MG63 (cell line): ENCODE results near the gene SNHG17. TPM values are rescaled to one million over a fixed set of nuclear protein-coding genes. Genes with fewer than 3 reads are reported as not detected.
"Not testable (repeated sequence)": the region's sequence is repeated elsewhere in the genome, so short reads cannot be mapped to it uniquely, and the experiment has no call there.

Source experiments
- DNase-seq: peaks from one replicate; pipeline ENCODE4 v3.0.0-alpha.2; 2020
- H3K27me3 ChIP-seq: fragments of 250-450 bp; sonication (Bioruptor Pico); 2 replicates; pipeline ENCODE4 v1.5.1; 2020; ENCODE audit warnings: mild to moderate bottlenecking, moderate library complexity
- H3K36me3 ChIP-seq: fragments of 250-450 bp; sonication (Bioruptor Pico); 2 replicates; pipeline ENCODE4 v1.5.1; 2020; ENCODE audit warnings: mild to moderate bottlenecking, moderate library complexity
- H3K4me3 ChIP-seq: fragments of 250-450 bp; sonication (Bioruptor Pico); 2 replicates; pipeline ENCODE4 v1.5.1; 2020; ENCODE audit warnings: mild to moderate bottlenecking, moderate library complexity
- H3K9me3 ChIP-seq: fragments of 250-450 bp; sonication (Bioruptor Pico); 2 replicates; pipeline ENCODE4 v1.5.1; 2020; ENCODE audit warnings: mild to moderate bottlenecking, moderate library complexity
- total RNA-seq: library from RNA; depleted of rRNA; stranded (reverse); fragments of >200 nt; shearing (Covaris generic); gene quantifications from 2 replicates; pipeline ENCODE4 v1.2.3, GENCODE V29; 2014; ENCODE audit warnings: low replicate concordance

Gene SNHG17
- total RNA-seq, 1 experiment from 2014 or later: 38.6 TPM

DNA sequence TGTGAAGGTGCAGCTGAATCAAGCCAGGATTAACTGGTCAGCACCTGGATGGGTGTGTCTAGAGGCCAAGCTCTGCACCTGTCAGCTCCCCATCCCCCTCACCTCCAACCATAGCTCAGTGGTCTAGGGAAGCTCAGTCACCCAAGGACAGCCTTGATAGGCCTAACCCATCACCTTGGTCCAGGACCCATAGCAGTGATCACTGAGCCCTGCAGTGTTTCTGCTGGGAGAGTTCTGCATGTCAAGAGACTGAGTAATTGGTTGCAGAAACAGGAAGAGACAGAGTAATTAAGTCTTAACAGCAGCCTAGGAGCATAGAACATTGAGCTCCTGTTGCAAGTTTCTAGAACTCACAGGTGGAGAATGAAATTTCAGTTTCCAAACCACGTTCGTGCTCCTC lies 18.8 kb upstream of the SNHG17 start:
- H3K27me3 ChIP-seq: no peaks in the 10 kb centered on the region
- DNase-seq: no peak
- H3K9me3 ChIP-seq: no peaks in the 10 kb centered on the region
- H3K4me3 ChIP-seq: no peak overlapping the region
- H3K36me3 ChIP-seq: peaks cover 22% of the 10 kb centered on the region

DNA sequence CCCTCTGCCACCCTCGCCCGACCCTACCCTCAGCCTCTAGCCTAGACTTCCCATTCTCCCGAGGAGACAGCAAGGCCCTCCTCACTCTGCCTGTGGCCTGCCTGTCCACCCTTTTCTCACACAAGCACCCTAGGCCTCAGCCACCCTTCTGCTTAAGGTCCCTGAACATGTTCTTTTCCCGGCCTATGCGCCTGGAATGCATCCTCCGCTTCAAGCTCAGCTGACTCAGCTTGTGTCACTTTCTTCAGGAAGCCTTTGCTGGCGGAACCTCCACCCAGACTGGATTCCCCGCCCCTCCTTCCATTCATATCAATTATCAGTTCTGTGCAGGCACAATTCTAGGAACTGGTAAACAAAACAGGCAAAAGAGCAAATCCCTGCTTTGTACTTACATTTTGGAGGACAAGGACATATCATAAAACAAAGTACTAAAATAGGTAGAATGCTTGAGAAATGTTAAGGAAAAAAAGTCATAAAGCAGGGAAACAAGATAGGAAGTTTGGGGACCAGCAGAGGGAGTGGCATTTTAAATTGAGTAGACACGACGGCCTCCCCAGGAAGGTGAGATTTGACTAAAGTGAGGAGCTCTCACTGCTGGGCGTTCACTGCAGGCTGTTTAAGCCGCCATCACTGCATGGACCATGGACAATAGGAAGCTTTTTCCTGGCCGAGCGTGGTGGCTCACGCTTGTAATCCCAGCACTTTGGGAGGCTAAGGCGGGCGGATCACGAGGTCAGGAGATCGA lies 17.9 kb upstream of the SNHG17 start:
- Histone ChIP-seq H3K27me3 (no peaks in the 10 kb centered on the region), H3K4me3 (no peak overlapping the region), H3K9me3 (no peaks in the 10 kb centered on the region), H3K36me3 (peaks cover 29% of the 10 kb centered on the region)
- no peak for DNase-seq

DNA sequence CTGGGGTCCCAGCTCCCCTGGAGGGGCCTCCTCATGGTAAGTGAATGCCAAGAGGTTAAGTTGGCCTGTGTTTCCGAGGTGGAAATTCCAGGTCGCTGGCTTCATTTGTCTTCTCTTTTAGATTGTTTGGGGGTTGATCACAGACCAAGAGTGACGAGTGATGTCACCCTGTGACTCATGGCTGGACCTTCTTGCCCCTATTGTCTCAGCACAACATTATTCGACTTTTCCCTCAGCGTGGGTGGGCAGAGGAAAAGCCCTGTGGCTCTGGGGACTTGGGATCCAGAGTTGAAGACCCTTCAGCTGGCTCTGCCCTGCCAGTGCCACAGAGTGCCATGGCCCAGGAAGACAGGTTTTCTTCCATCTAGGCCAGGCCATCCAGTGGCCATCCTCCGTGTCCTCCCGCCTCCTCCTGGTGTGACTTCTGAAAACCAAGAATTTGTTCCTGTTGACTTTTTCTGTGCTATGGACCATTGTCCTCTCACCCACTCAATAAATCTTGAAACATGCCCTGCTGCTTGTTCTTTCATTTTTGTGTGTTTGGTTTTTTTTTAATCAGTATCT lies 15.4 kb upstream of the SNHG17 start:
- H3K27me3 ChIP-seq: no peaks in the 10 kb centered on the region
- no peaks in the 10 kb centered on the region for H3K9me3 ChIP-seq
- no peak for DNase-seq
- H3K4me3 ChIP-seq: no peak overlapping the region
- H3K36me3 ChIP-seq: peaks cover 32% of the 10 kb centered on the region

DNA sequence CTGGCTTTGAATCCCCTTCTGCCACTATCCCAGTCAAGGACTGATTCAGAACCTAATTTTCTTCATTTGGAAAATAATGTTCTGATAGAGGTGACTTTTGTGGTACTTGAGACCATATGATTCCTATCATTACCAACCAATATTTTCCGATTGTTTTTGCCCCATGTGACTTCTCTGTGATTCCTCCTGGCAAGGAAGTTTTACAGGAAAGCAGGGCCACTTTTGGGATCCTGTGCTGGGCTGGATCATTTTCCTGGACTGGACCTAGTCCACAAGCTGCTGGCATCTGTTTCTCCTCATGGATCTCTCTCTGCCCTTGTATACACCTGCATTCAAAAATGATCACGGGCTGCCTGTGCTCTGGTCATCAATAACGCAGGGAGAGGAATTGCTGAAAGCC lies 13.9 kb upstream of the SNHG17 start:
- no peaks in the 10 kb centered on the region for H3K27me3 ChIP-seq

DNA sequence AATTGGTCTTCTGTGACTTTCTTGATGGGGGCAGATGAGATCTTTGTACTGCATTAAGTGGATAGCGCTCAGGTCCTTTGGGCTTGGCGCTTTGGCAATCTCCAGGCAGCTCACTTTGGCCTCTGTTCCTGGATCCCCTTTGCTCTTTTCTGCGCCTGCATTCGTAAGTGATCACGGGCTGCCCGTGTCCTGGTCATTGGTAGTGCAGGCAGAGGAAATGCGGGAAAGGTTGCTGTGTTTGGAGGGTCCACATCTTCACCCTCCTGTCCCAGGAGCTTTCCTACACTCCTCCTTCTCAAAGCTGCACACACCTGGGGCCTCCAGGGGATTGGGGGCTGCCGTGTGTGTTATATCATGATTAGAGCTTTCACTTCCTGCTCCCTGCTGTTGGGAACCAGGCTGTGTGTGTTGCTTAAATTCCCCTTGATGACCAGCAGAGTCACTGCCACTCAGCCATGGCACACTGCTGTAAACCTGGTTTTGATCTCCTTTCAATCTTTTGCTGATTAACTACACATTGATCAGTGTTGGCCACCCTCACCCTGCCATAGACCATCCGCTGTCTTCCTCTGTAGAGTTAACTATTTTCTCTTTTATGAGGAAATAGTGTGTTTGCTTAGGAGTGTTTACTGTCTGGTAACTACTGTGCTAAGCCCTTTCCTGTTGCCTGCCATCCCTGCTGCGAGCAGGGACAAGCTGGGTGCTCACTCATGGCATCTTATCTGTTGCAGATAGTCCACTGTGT lies 13.0 kb upstream of the SNHG17 start:
- no peak overlapping the region; the same call in 1 of the 2 replicates for H3K4me3 ChIP-seq
- no peaks in the 10 kb centered on the region for H3K27me3 ChIP-seq
- peaks cover 32% of the 10 kb centered on the region for H3K36me3 ChIP-seq
- DNase-seq: no peak
- no peaks in the 10 kb centered on the region for H3K9me3 ChIP-seq

More for the DNA sequence above, 13.9 kb upstream of the SNHG17 start:
- no peak for DNase-seq
- H3K9me3 ChIP-seq: no peaks in the 10 kb centered on the region
- H3K36me3 ChIP-seq: peaks cover 32% of the 10 kb centered on the region
- H3K4me3 ChIP-seq: no peak overlapping the region

DNA sequence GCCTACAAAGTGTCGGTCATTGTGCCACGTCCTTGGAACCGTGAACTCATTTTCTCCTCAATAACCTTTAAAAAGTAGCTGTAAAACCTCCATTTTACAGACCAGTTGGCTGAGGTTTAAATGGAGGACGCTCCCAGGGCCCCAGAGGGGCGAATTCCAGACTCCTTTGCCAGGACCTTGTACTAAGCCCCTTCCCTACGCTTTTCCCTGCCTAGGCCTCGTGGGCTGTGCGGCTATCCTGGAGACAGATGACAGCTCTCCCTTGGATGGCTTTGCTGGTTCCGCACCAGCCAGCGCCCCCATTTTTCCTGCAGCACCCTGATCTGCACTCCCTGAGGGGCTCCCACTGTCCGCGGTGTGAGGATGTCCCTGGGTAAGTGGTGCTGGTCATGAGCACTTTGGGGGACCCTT lies 12.1 kb upstream of the SNHG17 start:
- DNase-seq: no peak
- H3K36me3 ChIP-seq: peaks cover 32% of the 10 kb centered on the region
- no peaks in the 10 kb centered on the region for H3K27me3 ChIP-seq
- H3K4me3 ChIP-seq: peak overlapping the region; percentile 96
- H3K9me3 ChIP-seq: no peaks in the 10 kb centered on the region

DNA sequence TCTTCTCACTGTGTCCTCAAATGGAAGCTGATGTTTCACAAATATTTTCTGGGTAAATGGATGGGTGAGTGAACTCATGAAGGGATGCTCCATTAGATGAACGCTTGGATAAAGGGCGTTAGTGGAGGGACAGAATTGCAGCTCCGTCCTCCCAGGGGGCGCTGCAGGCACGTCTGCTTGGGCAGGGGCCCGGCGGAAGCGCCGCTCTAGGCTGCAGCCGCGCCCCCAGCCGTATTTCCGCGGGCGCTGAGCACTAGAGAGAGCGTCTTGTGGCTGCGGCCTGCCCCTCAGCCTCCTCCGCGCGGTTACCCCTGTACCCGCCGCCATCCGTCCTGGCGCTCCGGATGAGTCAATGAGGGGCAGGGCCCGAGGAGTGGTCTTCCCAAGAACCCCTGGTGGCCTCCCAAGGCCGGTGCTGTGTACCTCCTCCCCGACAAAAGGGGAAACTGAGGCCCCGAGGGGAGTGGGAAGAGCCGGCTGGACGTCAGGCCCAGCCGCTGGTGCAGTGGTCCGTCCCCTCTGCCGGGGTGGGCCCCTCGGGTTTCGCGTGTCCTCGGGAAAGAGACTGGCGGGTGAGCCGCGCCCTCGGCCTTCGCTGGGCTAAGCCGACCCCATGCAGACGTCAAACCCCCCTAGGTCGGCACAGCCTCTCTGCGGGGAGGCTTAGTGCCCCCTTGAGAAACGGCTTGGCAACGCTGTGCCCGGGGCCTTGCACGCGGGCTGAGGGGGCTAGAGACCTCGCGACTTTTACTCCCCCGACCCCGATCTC lies 11.5 kb upstream of the SNHG17 start:
- H3K4me3 ChIP-seq: peak overlapping the region; percentile 96
- peak; percentile 94 for DNase-seq
- peaks cover 32% of the 10 kb centered on the region for H3K36me3 ChIP-seq
- no peaks in the 10 kb centered on the region for H3K27me3 ChIP-seq
- H3K9me3 ChIP-seq: no peaks in the 10 kb centered on the region

DNA sequence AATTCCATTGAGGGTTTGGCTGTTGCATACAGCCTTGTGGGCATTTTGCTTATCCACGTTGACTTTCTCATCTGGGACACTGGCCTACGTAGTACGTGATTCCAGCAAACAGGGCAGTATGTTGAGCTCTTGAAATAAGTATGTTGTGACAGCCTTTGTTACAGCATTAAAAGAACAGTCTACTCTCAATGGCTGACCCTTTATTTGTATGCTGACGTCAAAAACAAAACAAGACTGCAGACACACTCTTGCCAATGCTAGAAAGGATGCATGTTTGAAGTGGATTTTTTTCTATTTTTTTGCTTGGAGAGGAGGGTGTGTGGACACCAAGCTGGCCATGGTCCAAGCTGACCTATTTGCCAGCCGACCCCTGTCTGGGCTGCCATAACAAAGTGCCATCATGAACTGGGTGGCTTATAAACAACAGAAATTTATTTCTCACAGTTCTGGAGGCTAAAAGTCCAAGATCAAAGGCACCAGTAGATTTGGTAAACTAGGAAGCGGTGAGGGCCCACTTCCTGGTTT lies 10.8 kb upstream of the SNHG17 start:
- H3K4me3 ChIP-seq: peak overlapping the region; percentile 96
- H3K27me3 ChIP-seq: no peaks in the 10 kb centered on the region
- H3K9me3 ChIP-seq: no peaks in the 10 kb centered on the region
- no peak for DNase-seq
- peaks cover 29% of the 10 kb centered on the region for H3K36me3 ChIP-seq

DNA sequence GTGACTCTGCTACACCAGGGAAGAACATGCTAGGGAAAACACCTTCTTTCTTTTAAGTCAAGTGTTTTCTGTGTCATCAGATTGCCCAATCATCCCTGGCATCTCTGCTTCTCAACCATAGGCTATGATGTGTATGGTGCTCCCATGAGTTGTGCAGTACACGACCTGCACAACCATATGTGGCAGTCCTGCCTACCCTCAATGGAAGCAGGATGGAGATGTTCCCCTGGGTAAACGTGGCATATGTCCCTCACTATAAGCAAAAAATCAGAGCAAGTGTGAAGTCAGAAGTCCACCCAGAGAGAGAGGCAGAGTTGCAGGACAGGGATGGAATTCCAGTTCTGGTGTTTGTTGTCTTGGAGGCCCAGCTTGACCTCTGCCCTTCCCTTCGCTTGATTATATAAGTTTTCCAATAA lies 10.3 kb upstream of the SNHG17 start:
- no peak for DNase-seq
- Histone ChIP-seq H3K36me3 (peaks cover 25% of the 10 kb centered on the region), H3K27me3 (no peaks in the 10 kb centered on the region), H3K4me3 (no peak overlapping the region), H3K9me3 (no peaks in the 10 kb centered on the region)

DNA sequence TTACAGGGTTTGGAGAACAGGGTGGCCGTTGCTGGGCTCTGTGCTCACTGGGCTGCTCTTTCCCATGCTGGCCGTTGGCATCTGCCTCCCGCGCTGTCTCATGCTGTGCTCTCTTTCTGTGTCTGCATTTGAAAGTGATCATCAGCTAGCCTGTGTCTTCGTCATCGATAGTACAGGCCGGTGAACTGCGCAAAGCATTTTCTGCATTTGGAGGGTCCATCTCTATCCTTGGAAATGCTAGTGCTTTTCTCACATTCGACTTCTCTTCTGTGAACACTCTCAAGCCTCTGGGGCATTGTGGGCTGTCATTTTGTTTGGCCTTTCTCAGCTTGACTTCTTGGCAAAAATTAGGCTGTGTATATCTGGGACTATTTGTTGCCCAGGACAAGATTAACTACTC lies 6.8 kb upstream of the SNHG17 start:
- H3K4me3 ChIP-seq: no peak overlapping the region
- DNase-seq: no peak
- H3K27me3 ChIP-seq: no peaks in the 10 kb centered on the region
- no peaks in the 10 kb centered on the region for H3K9me3 ChIP-seq
- H3K36me3 ChIP-seq: no peaks in the 10 kb centered on the region; the same call in 1 of the 2 replicates

DNA sequence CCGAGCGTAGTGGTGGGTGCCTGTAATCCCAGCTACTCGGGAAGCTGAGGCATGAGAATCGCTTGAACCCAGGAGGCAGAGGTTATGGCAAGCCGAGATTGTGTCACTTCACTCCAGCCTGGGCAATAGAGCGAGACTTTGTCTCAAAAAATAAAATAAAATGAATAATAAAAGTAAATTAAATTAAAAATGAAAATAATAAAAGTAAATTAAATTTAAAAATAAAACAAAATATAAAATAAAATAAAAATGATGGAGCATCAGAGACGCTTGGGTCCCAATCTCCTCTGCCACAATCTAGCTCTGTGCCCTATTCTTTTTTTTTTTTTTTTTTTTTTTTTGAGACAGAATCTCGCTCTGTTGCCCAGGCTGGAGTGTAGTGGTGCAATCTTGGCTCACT lies 6.0 kb upstream of the SNHG17 start:
- H3K9me3 ChIP-seq, H3K36me3 ChIP-seq, H3K27me3 ChIP-seq, H3K4me3 ChIP-seq, DNase-seq: not testable (repeated sequence)

DNA sequence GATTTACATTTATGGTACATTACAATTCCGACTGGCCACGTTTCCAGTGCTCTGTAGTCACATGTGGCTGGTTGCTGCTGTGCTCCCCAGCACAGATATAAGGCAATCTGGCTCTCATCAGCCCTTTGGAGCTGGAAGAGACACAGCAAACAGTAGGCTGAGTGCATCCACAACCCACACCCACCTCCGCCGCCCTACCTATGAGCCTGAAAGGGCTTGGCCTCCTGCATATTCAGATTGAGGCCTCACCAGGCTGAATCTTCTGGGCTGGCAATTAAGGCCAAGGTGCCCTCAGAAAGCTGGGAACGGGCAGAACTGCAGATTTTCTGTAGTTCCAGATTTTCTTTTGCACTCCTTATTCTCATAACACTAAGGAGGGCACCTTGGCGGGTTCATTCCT lies 2.7 kb upstream of the SNHG17 start:
- no peak for DNase-seq
- no peak overlapping the region for H3K4me3 ChIP-seq
- H3K9me3 ChIP-seq: no peaks in the 10 kb centered on the region
- no peaks in the 10 kb centered on the region for H3K27me3 ChIP-seq
- H3K36me3 ChIP-seq: peaks cover 22% of the 10 kb centered on the region

DNA sequence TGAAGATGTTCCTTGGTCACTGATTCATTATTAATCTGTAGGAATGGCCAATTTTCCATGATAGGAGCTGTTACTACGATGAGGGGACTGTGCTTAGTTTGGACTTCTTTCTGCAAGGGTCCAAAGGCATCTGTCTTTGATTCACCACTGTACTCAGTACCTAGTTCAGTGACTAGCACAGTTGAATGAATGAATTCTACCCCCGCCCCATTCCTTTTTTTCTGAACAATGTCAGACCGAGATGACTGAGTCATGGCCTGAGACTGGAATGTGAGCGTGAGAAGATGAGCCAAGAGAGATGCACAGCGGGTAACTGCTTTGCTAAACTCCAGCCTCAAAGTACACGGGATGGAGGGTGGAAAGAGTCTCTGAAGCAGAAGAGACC lies 419 bp upstream of the SNHG17 start:
- no peaks in the 10 kb centered on the region for H3K27me3 ChIP-seq
- peak overlapping the region; percentile 76 for H3K4me3 ChIP-seq
- DNase-seq: peak; percentile 65
- no peaks in the 10 kb centered on the region for H3K9me3 ChIP-seq
- peaks cover 44% of the 10 kb centered on the region for H3K36me3 ChIP-seq

DNA sequence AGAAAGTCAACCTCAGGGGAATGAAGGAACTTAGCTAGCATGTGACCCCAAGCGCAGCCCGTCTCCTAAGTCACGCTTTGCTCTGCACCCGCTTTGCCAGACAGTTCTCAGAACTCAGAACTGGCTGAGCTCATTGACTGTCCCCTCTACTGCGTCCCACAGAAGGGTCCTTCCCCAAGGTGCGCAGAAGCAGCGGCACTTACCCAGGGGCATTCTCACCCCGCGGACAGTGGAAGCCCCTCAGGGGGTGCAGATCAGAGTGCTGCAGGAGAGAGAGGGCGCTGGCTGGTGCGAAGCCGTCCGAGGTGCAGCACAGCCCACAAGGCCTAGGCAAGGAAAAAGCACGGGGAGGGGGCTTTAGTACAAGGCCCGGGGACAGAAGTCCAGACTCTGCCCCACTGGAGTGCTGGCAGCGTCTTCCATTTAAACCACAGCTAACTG lies 807 bp downstream of the SNHG17 start:
- H3K36me3 ChIP-seq: peaks cover 56% of the 10 kb centered on the region
- H3K9me3 ChIP-seq: no peaks in the 10 kb centered on the region
- no peak for DNase-seq
- no peaks in the 10 kb centered on the region for H3K27me3 ChIP-seq
- H3K4me3 ChIP-seq: peak overlapping the region; percentile 76

DNA sequence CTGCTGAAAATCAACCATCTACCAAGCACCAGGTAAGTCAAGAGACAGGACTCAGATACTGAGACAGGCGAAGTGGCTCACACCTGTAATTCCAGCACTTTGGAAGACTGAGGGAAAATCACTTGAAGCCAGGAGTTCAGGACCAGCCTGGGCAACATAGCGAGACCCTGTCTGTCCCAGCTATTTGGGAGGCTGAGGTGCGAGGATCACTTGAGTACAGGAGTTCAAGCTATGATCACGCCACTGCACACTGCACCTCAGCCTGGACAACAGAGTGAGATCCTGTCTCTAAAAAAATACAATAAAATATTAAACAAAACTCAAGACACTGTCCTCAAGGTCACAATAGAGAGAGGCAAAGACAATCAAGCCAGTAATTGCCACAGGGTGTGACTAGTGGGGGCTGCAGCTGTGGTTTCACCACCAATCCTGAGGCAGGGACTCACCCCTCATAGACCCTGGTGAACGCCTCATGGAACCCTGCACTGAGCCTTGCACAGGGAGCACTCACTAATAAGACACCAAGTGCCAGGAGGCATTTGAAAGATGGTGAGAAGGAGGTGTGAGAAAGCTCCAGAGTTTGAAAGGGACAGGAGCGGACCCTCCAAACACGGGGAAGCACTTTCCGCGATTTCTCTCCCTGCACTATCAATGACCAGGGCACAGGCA lies 1.7 kb downstream of the SNHG17 start:
- DNase-seq: no peak
- H3K27me3 ChIP-seq: no peaks in the 10 kb centered on the region
- no peaks in the 10 kb centered on the region for H3K9me3 ChIP-seq
- H3K4me3 ChIP-seq: peak overlapping the region; percentile 76
- peaks cover 65% of the 10 kb centered on the region for H3K36me3 ChIP-seq

DNA sequence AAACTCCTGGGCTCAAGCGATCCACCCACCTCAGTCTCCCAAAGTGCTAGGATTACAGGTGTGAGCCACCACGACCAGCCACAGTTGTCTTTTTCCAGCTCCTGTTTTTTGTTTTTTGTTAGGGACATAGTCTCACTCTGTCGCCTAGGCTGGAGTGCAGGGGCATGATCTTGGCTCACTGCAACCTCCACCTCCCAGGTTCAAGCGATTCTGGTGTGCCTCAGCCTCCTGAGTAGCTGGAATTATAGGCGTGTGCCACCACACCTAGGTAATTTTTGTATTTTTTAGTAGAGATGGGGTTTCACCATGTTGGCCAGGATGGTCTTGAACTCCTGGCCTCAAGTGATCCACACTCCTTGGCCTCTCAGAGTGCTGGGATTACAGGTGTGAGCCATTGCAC lies 2.3 kb downstream of the SNHG17 start:
- Histone ChIP-seq H3K4me3 (peak overlapping the region; percentile 76), H3K36me3 (peaks cover 71% of the 10 kb centered on the region)
- H3K27me3 ChIP-seq, H3K9me3 ChIP-seq, DNase-seq: not testable (repeated sequence)
